GM23338 (cell line): Measurements from ENCODE around the gene MYO1D. TPM values are rescaled to one million over a fixed set of nuclear protein-coding genes. Genes with fewer than 3 reads are reported as not detected.

ENCODE experiments used
- ATAC-seq: fragments of 200-7000 bp; cut with Tn5 transposase; 3 replicates; pipeline ENCODE4 v1.9.1; 2020
- DNase-seq: peaks from one replicate; pipeline ENCODE4 v3.0.0-alpha.2; 2015; ENCODE audit warnings: low spot score
- H2AFZ ChIP-seq: fragments of 200-600 bp; sonication (generic); 2 replicates; pipeline ENCODE4 v1.8.0; 2016; ENCODE audit warnings: antibody characterized with exemption, mild to moderate bottlenecking, moderate library complexity
- H3F3A ChIP-seq: fragments of 200-600 bp; sonication (generic); replicated peaks from 2 replicates; pipeline ENCODE4 v1.8.0; 2017; ENCODE audit warnings: antibody characterized with exemption, mixed run types, low read depth
- H3K27ac ChIP-seq: fragments of 200-600 bp; sonication (generic); 2 replicates; pipeline ENCODE4 v1.6.1; 2016; ENCODE audit warnings: low read depth
- H3K27me3 ChIP-seq: fragments of 200-600 bp; sonication (generic); 2 replicates; pipeline ENCODE4 v1.8.0; 2016; ENCODE audit warnings: mild to moderate bottlenecking, mixed run types, moderate library complexity; ENCODE audit not compliant: insufficient read depth
- H3K36me3 ChIP-seq: fragments of 200-600 bp; sonication (generic); 2 replicates; pipeline ENCODE4 v1.8.0; 2016; ENCODE audit warnings: mild to moderate bottlenecking; ENCODE audit not compliant: insufficient read depth
- H3K4me1 ChIP-seq: fragments of 200-600 bp; sonication (generic); 2 replicates; pipeline ENCODE4 v1.8.0; 2016; ENCODE audit warnings: mild to moderate bottlenecking, moderate library complexity; ENCODE audit not compliant: insufficient read depth
- H3K4me2 ChIP-seq: fragments of 200-600 bp; sonication (generic); 2 replicates; pipeline ENCODE4 v1.7.1; 2017; ENCODE audit warnings: mixed run types
- H3K4me3 ChIP-seq: fragments of 200-600 bp; sonication (generic); 2 replicates; pipeline ENCODE4 v1.6.1; 2016; ENCODE audit warnings: mixed run types
- H3K79me2 ChIP-seq: fragments of 200-600 bp; sonication (generic); replicated peaks from 2 replicates; pipeline ENCODE4 v1.8.0; 2017; ENCODE audit warnings: mild to moderate bottlenecking; ENCODE audit not compliant: insufficient read depth
- H3K9me2 ChIP-seq: fragments of 200-600 bp; sonication (generic); 2 replicates; pipeline ENCODE4 v1.8.0; 2017; ENCODE audit not compliant: insufficient read depth
- H4K20me1 ChIP-seq: fragments of 200-600 bp; sonication (generic); replicated peaks from 2 replicates; pipeline ENCODE4 v1.8.0; 2017; ENCODE audit warnings: mild to moderate bottlenecking; ENCODE audit not compliant: insufficient read depth
- H3K27ac Mint-ChIP-seq: 2 replicates; pipeline ENCODE4 v1.8.0; 2020; ENCODE audit warnings: inconsistent platforms, mild to moderate bottlenecking, moderate library complexity, mixed read lengths
- H3K27me3 Mint-ChIP-seq: 3 replicates; pipeline ENCODE4 v1.8.0; 2022; ENCODE audit warnings: low read depth, mild to moderate bottlenecking, moderate library complexity, mixed read lengths, inconsistent platforms; ENCODE audit not compliant: insufficient read depth, poor library complexity
- H3K36me3 Mint-ChIP-seq: 3 replicates; pipeline ENCODE4 v1.8.0; 2021; ENCODE audit warnings: low read depth, mild to moderate bottlenecking, inconsistent platforms, moderate library complexity, mixed read lengths
- H3K4me1 Mint-ChIP-seq: 3 replicates; pipeline ENCODE4 v1.8.0; 2020; ENCODE audit warnings: mild to moderate bottlenecking, inconsistent platforms, mixed read lengths
- H3K4me3 Mint-ChIP-seq: 3 replicates; pipeline ENCODE4 v1.8.0; 2021; ENCODE audit warnings: moderate library complexity, mild to moderate bottlenecking, inconsistent platforms, mixed read lengths
- H3K9me3 Mint-ChIP-seq: 3 replicates; pipeline ENCODE4 v1.8.0; 2020; ENCODE audit warnings: moderate library complexity, mild to moderate bottlenecking, inconsistent platforms, mixed read lengths
- CTCF ChIP-seq, 2 experiments: fragments of 200-600 bp in 1 of 2; sonication (generic) in 1 of 2; conservative IDR thresholded peaks; 2 replicates each; pipeline versions ENCODE4 v1.5.1 to v1.6.1; 2016 to 2017; ENCODE audit warnings: antibody characterized with exemption in 2 of 2, low read depth in 2 of 2, mild to moderate bottlenecking in 2 of 2, moderate library complexity in 1 of 2
- EZH2 ChIP-seq: fragments of 200-600 bp; sonication (generic); IDR thresholded peaks from one replicate; pipeline ENCODE4 v1.8.0; 2017; ENCODE audit warnings: antibody characterized with exemption, mild to moderate bottlenecking, low read depth; ENCODE audit not compliant: unreplicated experiment
- REST ChIP-seq: IDR thresholded peaks from one replicate; pipeline ENCODE4 v1.6.1; 2018; ENCODE audit warnings: antibody characterized with exemption; ENCODE audit not compliant: unreplicated experiment
- STAT1 ChIP-seq: IDR thresholded peaks from one replicate; pipeline ENCODE4 v1.6.1; 2016; ENCODE audit warnings: antibody characterized with exemption; ENCODE audit not compliant: unreplicated experiment
- ZNF331 ChIP-seq: fragments of 250-450 bp; sonication (Bioruptor Pico); IDR thresholded peaks from 2 replicates; pipeline ENCODE4 v1.5.0; 2020; ENCODE audit warnings: low read depth, mild to moderate bottlenecking, moderate library complexity
- ZNF462 ChIP-seq: fragments of 250-450 bp; sonication (Bioruptor Pico); IDR thresholded peaks from 2 replicates; pipeline ENCODE4 v1.5.0; 2020; ENCODE audit warnings: mild to moderate bottlenecking, moderate library complexity
- polyA plus RNA-seq: library from polyadenylated mRNA; unstranded; fragments of >200 nt; fragmentation: Nextera tagmentation; extraction: Ambion mirVana; gene quantifications from 2 replicates; pipeline ENCODE4 v1.2.1, GENCODE V29; 2016
- total RNA-seq: library from RNA; depleted of rRNA; stranded (reverse); fragments of >200 nt; shearing (Covaris generic); gene quantifications from 2 replicates; pipeline ENCODE4 v1.2.3, GENCODE V29; 2014

MYO1D gene
- total and polyA plus RNA-seq, 2 experiments from 2014 or later, result 8.6 to 28.6 TPM

GRCh38 chr17:32854832-32855389 is 22.0 kb downstream of the MYO1D start:
- H3K27ac Mint-ChIP-seq, result no peak overlapping the region
- Histone ChIP-seq H4K20me1 (no peaks in the 10 kb centered on the region), H2AFZ (no peak overlapping the region), H3K27ac (no peak overlapping the region), H3K36me3 (no peaks in the 10 kb centered on the region), H3K79me2 (peaks cover 15% of the 10 kb centered on the region), H3F3A (no peaks in the 10 kb centered on the region), H3K27me3 (no peaks in the 10 kb centered on the region), H3K9me2 (no peaks in the 10 kb centered on the region), H3K4me1 (peaks cover 14% of the 10 kb centered on the region), H3K4me2 (no peak overlapping the region), H3K4me3 (no peak overlapping the region)
- DNase-seq (no peak), ATAC-seq (no peak)
- H3K9me3 Mint-ChIP-seq, result no peaks in the 10 kb centered on the region
- no peak for TF ChIP-seq CTCF (conservative IDR thresholded peaks at IDR 0.05; ENCODE audit: low read depth in 2 of 2)
- no peak overlapping the region for H3K4me3 Mint-ChIP-seq
- H3K4me1 Mint-ChIP-seq, result peaks cover 23% of the 10 kb centered on the region
- no peaks in the 10 kb centered on the region for H3K36me3 Mint-ChIP-seq
- no peaks in the 10 kb centered on the region for H3K27me3 Mint-ChIP-seq

- no peak overlapping the region for H2AFZ ChIP-seq
- no peak overlapping the region for H3K4me3 ChIP-seq
- no peak overlapping the region for H3K27ac ChIP-seq
- H3K4me2 ChIP-seq, result peak overlapping the region; percentile 41
- no peaks in the 10 kb centered on the region for H3K27me3 ChIP-seq
- H3K4me1 Mint-ChIP-seq, result peaks cover 23% of the 10 kb centered on the region
- no peaks in the 10 kb centered on the region for H3K36me3 ChIP-seq
- H3K79me2 ChIP-seq, result peaks cover 15% of the 10 kb centered on the region
- no peaks in the 10 kb centered on the region for H3F3A ChIP-seq
- H3K36me3 Mint-ChIP-seq, result no peaks in the 10 kb centered on the region
- no peaks in the 10 kb centered on the region for H3K9me2 ChIP-seq
- peak overlapping the region; percentile 25 for H3K27ac Mint-ChIP-seq
- no peaks in the 10 kb centered on the region for H4K20me1 ChIP-seq
- H3K27me3 Mint-ChIP-seq, result no peaks in the 10 kb centered on the region
- DNase-seq (peak; percentile 35), ATAC-seq (no peak)
- H3K4me1 ChIP-seq, result peaks cover 14% of the 10 kb centered on the region; the same call in 1 of the 2 replicates
- H3K9me3 Mint-ChIP-seq, result no peaks in the 10 kb centered on the region
- peak overlapping the region; percentile 4; the same call in 1 of the 3 replicates for H3K4me3 Mint-ChIP-seq
- TF ChIP-seq STAT1 (no peak), EZH2 (no peak), REST (no peak), ZNF462 (CRISPR knock-in tag) (no peak), CTCF (conservative IDR thresholded peaks at IDR 0.05; ENCODE audit: low read depth in 2 of 2) (no peak), ZNF331 (no peak)
These were observed 22.7 kb downstream of the MYO1D start for GRCh38 chr17:32854207-32854606.
